GM19468 (cell line): ENCODE results near the gene MPEG1.

Experiments
- ATAC-seq: cut with Tn5 transposase; IDR thresholded peaks from one replicate; pipeline ENCODE4 v1.9.1; 2021; ENCODE audit warnings: mild to moderate bottlenecking, moderate library complexity, moderate number of reproducible peaks; ENCODE audit not compliant: unreplicated experiment; ENCODE audit errors: extremely low read depth

The MPEG1 gene

GRCh38 chr11:59212744-59213631, at the start of gene MPEG1:
Gene MPEG1 (minus strand): TSS chr11:59212927. CDS start chr11:59212865, 62 bp downstream.
- ATAC-seq: no peak

GRCh38 chr11:59262177-59262818, 49.6 kb upstream of the MPEG1 start:
- ATAC-seq: no peak

GRCh38 chr11:59261150-59261549, 48.4 kb upstream of the MPEG1 start:
- no peak for ATAC-seq

GRCh38 chr11:59259867-59260475, 47.2 kb upstream of the MPEG1 start:
- no peak for ATAC-seq

GRCh38 chr11:59259047-59259446, 46.3 kb upstream of the MPEG1 start:
- peak; percentile 22 for ATAC-seq

GRCh38 chr11:59255281-59255680, 42.6 kb upstream of the MPEG1 start:
- ATAC-seq: no peak

- ATAC-seq: no peak
Observed at GRCh38 chr11:59254286-59254685, 41.6 kb upstream of the MPEG1 start.

- ATAC-seq: no peak
Observed at GRCh38 chr11:59253001-59253400, 40.3 kb upstream of the MPEG1 start.

- no peak for ATAC-seq
Observed at GRCh38 chr11:59249535-59249934, 36.8 kb upstream of the MPEG1 start.

GRCh38 chr11:59247531-59248227, 35.0 kb upstream of the MPEG1 start:
- no peak for ATAC-seq

GRCh38 chr11:59243633-59244032, 30.9 kb upstream of the MPEG1 start:
- no peak for ATAC-seq

GRCh38 chr11:59240322-59240721, 27.6 kb upstream of the MPEG1 start:
- ATAC-seq: no peak

- ATAC-seq: no peak
Observed at GRCh38 chr11:59226396-59226795, 13.7 kb upstream of the MPEG1 start.

- peak; percentile 21 for ATAC-seq
Observed at GRCh38 chr11:59225017-59225416, 12.3 kb upstream of the MPEG1 start.

GRCh38 chr11:59224351-59224928, 11.7 kb upstream of the MPEG1 start:
- ATAC-seq: peak; percentile 40

- ATAC-seq: no peak
Observed at GRCh38 chr11:59223611-59224010, 10.9 kb upstream of the MPEG1 start.

GRCh38 chr11:59223177-59223576, 10.4 kb upstream of the MPEG1 start:
- no peak for ATAC-seq

GRCh38 chr11:59222464-59223060, 9.8 kb upstream of the MPEG1 start:
- ATAC-seq: no peak

- ATAC-seq: no peak
Observed at GRCh38 chr11:59221441-59221840, 8.7 kb upstream of the MPEG1 start.

GRCh38 chr11:59219836-59220235, 7.1 kb upstream of the MPEG1 start:
- ATAC-seq: no peak
